GM23338 (cell line): ENCODE results near the gene NLRC5. TPM values are rescaled to one million over a fixed set of nuclear protein-coding genes. Genes with fewer than 3 reads are reported as not detected.

ENCODE experiments used
- ATAC-seq: fragments of 200-7000 bp; cut with Tn5 transposase; 3 replicates; pipeline ENCODE4 v1.9.1; 2020
- DNase-seq: peaks from one replicate; pipeline ENCODE4 v3.0.0-alpha.2; 2015; ENCODE audit warnings: low spot score
- H2AFZ ChIP-seq: fragments of 200-600 bp; sonication (generic); 2 replicates; pipeline ENCODE4 v1.8.0; 2016; ENCODE audit warnings: antibody characterized with exemption, mild to moderate bottlenecking, moderate library complexity
- H3F3A ChIP-seq: fragments of 200-600 bp; sonication (generic); replicated peaks from 2 replicates; pipeline ENCODE4 v1.8.0; 2017; ENCODE audit warnings: antibody characterized with exemption, mixed run types, low read depth
- H3K27ac ChIP-seq: fragments of 200-600 bp; sonication (generic); 2 replicates; pipeline ENCODE4 v1.6.1; 2016; ENCODE audit warnings: low read depth
- H3K27me3 ChIP-seq: fragments of 200-600 bp; sonication (generic); 2 replicates; pipeline ENCODE4 v1.8.0; 2016; ENCODE audit warnings: mild to moderate bottlenecking, mixed run types, moderate library complexity; ENCODE audit not compliant: insufficient read depth
- H3K36me3 ChIP-seq: fragments of 200-600 bp; sonication (generic); 2 replicates; pipeline ENCODE4 v1.8.0; 2016; ENCODE audit warnings: mild to moderate bottlenecking; ENCODE audit not compliant: insufficient read depth
- H3K4me1 ChIP-seq: fragments of 200-600 bp; sonication (generic); 2 replicates; pipeline ENCODE4 v1.8.0; 2016; ENCODE audit warnings: mild to moderate bottlenecking, moderate library complexity; ENCODE audit not compliant: insufficient read depth
- H3K4me2 ChIP-seq: fragments of 200-600 bp; sonication (generic); 2 replicates; pipeline ENCODE4 v1.7.1; 2017; ENCODE audit warnings: mixed run types
- H3K4me3 ChIP-seq: fragments of 200-600 bp; sonication (generic); 2 replicates; pipeline ENCODE4 v1.6.1; 2016; ENCODE audit warnings: mixed run types
- H3K79me2 ChIP-seq: fragments of 200-600 bp; sonication (generic); replicated peaks from 2 replicates; pipeline ENCODE4 v1.8.0; 2017; ENCODE audit warnings: mild to moderate bottlenecking; ENCODE audit not compliant: insufficient read depth
- H3K9me2 ChIP-seq: fragments of 200-600 bp; sonication (generic); 2 replicates; pipeline ENCODE4 v1.8.0; 2017; ENCODE audit not compliant: insufficient read depth
- H4K20me1 ChIP-seq: fragments of 200-600 bp; sonication (generic); replicated peaks from 2 replicates; pipeline ENCODE4 v1.8.0; 2017; ENCODE audit warnings: mild to moderate bottlenecking; ENCODE audit not compliant: insufficient read depth
- H3K27ac Mint-ChIP-seq: 2 replicates; pipeline ENCODE4 v1.8.0; 2020; ENCODE audit warnings: inconsistent platforms, mild to moderate bottlenecking, moderate library complexity, mixed read lengths
- H3K27me3 Mint-ChIP-seq: 3 replicates; pipeline ENCODE4 v1.8.0; 2022; ENCODE audit warnings: low read depth, mild to moderate bottlenecking, moderate library complexity, mixed read lengths, inconsistent platforms; ENCODE audit not compliant: insufficient read depth, poor library complexity
- H3K36me3 Mint-ChIP-seq: 3 replicates; pipeline ENCODE4 v1.8.0; 2021; ENCODE audit warnings: low read depth, mild to moderate bottlenecking, inconsistent platforms, moderate library complexity, mixed read lengths
- H3K4me1 Mint-ChIP-seq: 3 replicates; pipeline ENCODE4 v1.8.0; 2020; ENCODE audit warnings: mild to moderate bottlenecking, inconsistent platforms, mixed read lengths
- H3K4me3 Mint-ChIP-seq: 3 replicates; pipeline ENCODE4 v1.8.0; 2021; ENCODE audit warnings: moderate library complexity, mild to moderate bottlenecking, inconsistent platforms, mixed read lengths
- H3K9me3 Mint-ChIP-seq: 3 replicates; pipeline ENCODE4 v1.8.0; 2020; ENCODE audit warnings: moderate library complexity, mild to moderate bottlenecking, inconsistent platforms, mixed read lengths
- CREB1 ChIP-seq: fragments of 250-450 bp; sonication (Bioruptor Pico); IDR thresholded peaks from 2 replicates; pipeline ENCODE4 v1.5.0; 2020; ENCODE audit warnings: low read depth, mild to moderate bottlenecking, moderate library complexity
- CTCF ChIP-seq, 2 experiments: fragments of 200-600 bp in 1 of 2; sonication (generic) in 1 of 2; conservative IDR thresholded peaks; 2 replicates each; pipeline versions ENCODE4 v1.5.1 to v1.6.1; 2016 to 2017; ENCODE audit warnings: antibody characterized with exemption in 2 of 2, low read depth in 2 of 2, mild to moderate bottlenecking in 2 of 2, moderate library complexity in 1 of 2
- ETS1 ChIP-seq: IDR thresholded peaks from 2 replicates; pipeline ENCODE4 v1.6.1; 2016; ENCODE audit warnings: antibody characterized with exemption
- EZH2phosphoT487 ChIP-seq: fragments of 200-600 bp; sonication (generic); IDR thresholded peaks from one replicate; pipeline ENCODE4 v1.8.1; 2018; ENCODE audit warnings: antibody characterized with exemption; ENCODE audit not compliant: unreplicated experiment
- NANOG ChIP-seq: IDR thresholded peaks from 2 replicates; pipeline ENCODE4 v1.6.1; 2016; ENCODE audit warnings: antibody characterized with exemption, borderline replicate concordance
- REST ChIP-seq: IDR thresholded peaks from one replicate; pipeline ENCODE4 v1.6.1; 2018; ENCODE audit warnings: antibody characterized with exemption; ENCODE audit not compliant: unreplicated experiment
- ZNF114 ChIP-seq: fragments of 250-450 bp; sonication (Bioruptor Pico); IDR thresholded peaks from 2 replicates; pipeline ENCODE4 v1.5.0; 2020; ENCODE audit warnings: mild to moderate bottlenecking, moderate library complexity
- polyA plus RNA-seq: library from polyadenylated mRNA; unstranded; fragments of >200 nt; fragmentation: Nextera tagmentation; extraction: Ambion mirVana; gene quantifications from 2 replicates; pipeline ENCODE4 v1.2.1, GENCODE V29; 2016
- total RNA-seq: library from RNA; depleted of rRNA; stranded (reverse); fragments of >200 nt; shearing (Covaris generic); gene quantifications from 2 replicates; pipeline ENCODE4 v1.2.3, GENCODE V29; 2014

Gene NLRC5
- total and polyA plus RNA-seq, 2 experiments from 2014 or later, result 2.3 to 3.9 TPM

GRCh38 chr16:56995136-56995805 is 5.9 kb downstream of the NLRC5 start (continued):
- no peak for TF ChIP-seq REST
- no peak for TF ChIP-seq EZH2phosphoT487
- no peak for TF ChIP-seq NANOG
- no peak for TF ChIP-seq ZNF114 (CRISPR knock-in tag)
- no peak for TF ChIP-seq ETS1
- no peak for TF ChIP-seq CTCF (conservative IDR thresholded peaks at IDR 0.05; ENCODE audit: low read depth in 2 of 2)

- no peak for DNase-seq
- TF ChIP-seq CREB1 (CRISPR knock-in tag), result no peak
- TF ChIP-seq EZH2phosphoT487, result no peak
- TF ChIP-seq ZNF114 (CRISPR knock-in tag), result no peak
- no peak for TF ChIP-seq REST
- H3K27me3 Mint-ChIP-seq, result peaks cover 11% of the 10 kb centered on the region
Measured at GRCh38 chr16:56997264-56997663, 7.9 kb downstream of the NLRC5 start.

More at GRCh38 chr16:56997264-56997663, 7.9 kb downstream of the NLRC5 start:
- Histone ChIP-seq H3K4me3 (no peak overlapping the region), H3K9me2 (no peaks in the 10 kb centered on the region), H3F3A (no peaks in the 10 kb centered on the region), H3K27me3 (no peaks in the 10 kb centered on the region), H3K27ac (no peak overlapping the region), H3K79me2 (no peaks in the 10 kb centered on the region), H2AFZ (no peak overlapping the region), H3K4me2 (no peak overlapping the region), H3K4me1 (no peaks in the 10 kb centered on the region; the same call in 1 of the 2 replicates), H4K20me1 (no peaks in the 10 kb centered on the region), H3K36me3 (no peaks in the 10 kb centered on the region)
- no peak overlapping the region for H3K4me3 Mint-ChIP-seq
- H3K27ac Mint-ChIP-seq, result no peak overlapping the region
- H3K36me3 Mint-ChIP-seq, result no peaks in the 10 kb centered on the region
- no peaks in the 10 kb centered on the region for H3K9me3 Mint-ChIP-seq
- no peak for ATAC-seq
- H3K4me1 Mint-ChIP-seq, result no peaks in the 10 kb centered on the region; the same call in 1 of the 3 replicates
